Measurements from ENCODE around the gene CAPZB.
"Not testable (repeated sequence)": the region's sequence is repeated elsewhere in the genome, so short reads cannot be mapped to it uniquely, and the experiment has no call there.

Gene CAPZB

GRCh38 chr1:19485362-19486187 lies at the start of gene CAPZB:
Gene CAPZB, minus strand, starts transcription at chr1:19485539. Its CDS starts 101 bp downstream, at chr1:19485438.
- Mint-ChIP-seq H3K36me3 (peaks cover 7% of the 10 kb centered on the region), H3K27me3 (no peaks in the 10 kb centered on the region), H3K27ac (peak within 1 kb of the TSS; percentile 96), H3K4me1 (ENCODE audit: low read depth) (peaks cover 62% of the 10 kb centered on the region), H3K9me3 (ENCODE audit: low read depth) (no peaks in the 10 kb centered on the region), H3K4me3 (peak within 1 kb of the TSS; percentile 93)

GRCh38 chr1:19534281-19534680 lies 48.9 kb upstream of the CAPZB start:
- Mint-ChIP-seq H3K4me1 (ENCODE audit: low read depth) (peaks cover 6% of the 10 kb centered on the region), H3K9me3 (ENCODE audit: low read depth) (peaks cover 9% of the 10 kb centered on the region), H3K4me3 (no peak overlapping the region), H3K27me3 (no peaks in the 10 kb centered on the region), H3K36me3 (peaks cover 6% of the 10 kb centered on the region), H3K27ac (no peak overlapping the region)

GRCh38 chr1:19533626-19534025 lies 48.3 kb upstream of the CAPZB start:
- Mint-ChIP-seq H3K4me1 (ENCODE audit: low read depth) (peaks cover 6% of the 10 kb centered on the region), H3K36me3 (peaks cover 6% of the 10 kb centered on the region), H3K27me3 (no peaks in the 10 kb centered on the region), H3K9me3 (ENCODE audit: low read depth) (peaks cover 9% of the 10 kb centered on the region), H3K27ac (no peak overlapping the region), H3K4me3 (no peak overlapping the region)

GRCh38 chr1:19532519-19532918 lies 47.2 kb upstream of the CAPZB start:
- Mint-ChIP-seq H3K27ac (no peak overlapping the region), H3K4me1 (ENCODE audit: low read depth) (peaks cover 6% of the 10 kb centered on the region), H3K27me3 (no peaks in the 10 kb centered on the region), H3K36me3 (peaks cover 6% of the 10 kb centered on the region), H3K4me3 (no peak overlapping the region), H3K9me3 (ENCODE audit: low read depth) (peaks cover 8% of the 10 kb centered on the region)

- no peaks in the 10 kb centered on the region for H3K27me3 Mint-ChIP-seq
- no peak overlapping the region for H3K27ac Mint-ChIP-seq
- H3K36me3 Mint-ChIP-seq, result peaks cover 2% of the 10 kb centered on the region
- H3K9me3 Mint-ChIP-seq (ENCODE audit: low read depth), result no peaks in the 10 kb centered on the region
- H3K4me1 Mint-ChIP-seq (ENCODE audit: low read depth), result peaks cover 6% of the 10 kb centered on the region
- H3K4me3 Mint-ChIP-seq, result no peak overlapping the region
Measured at GRCh38 chr1:19529664-19530063, 44.3 kb upstream of the CAPZB start.

GRCh38 chr1:19528438-19528837 lies 43.1 kb upstream of the CAPZB start:
- H3K27ac Mint-ChIP-seq, result no peak overlapping the region
- no peaks in the 10 kb centered on the region for H3K27me3 Mint-ChIP-seq
- H3K9me3 Mint-ChIP-seq (ENCODE audit: low read depth), result no peaks in the 10 kb centered on the region
- H3K36me3 Mint-ChIP-seq, result peaks cover 2% of the 10 kb centered on the region
- peaks cover under 1% of the 10 kb centered on the region for H3K4me1 Mint-ChIP-seq (ENCODE audit: low read depth)
- H3K4me3 Mint-ChIP-seq, result no peak overlapping the region

- Mint-ChIP-seq H3K4me3 (no peak overlapping the region), H3K27ac (no peak overlapping the region), H3K9me3 (ENCODE audit: low read depth) (no peaks in the 10 kb centered on the region), H3K36me3 (no peaks in the 10 kb centered on the region), H3K4me1 (ENCODE audit: low read depth) (no peaks in the 10 kb centered on the region), H3K27me3 (no peaks in the 10 kb centered on the region)
Measured at GRCh38 chr1:19525607-19526545, 40.5 kb upstream of the CAPZB start.

GRCh38 chr1:19524791-19525190 lies 39.5 kb upstream of the CAPZB start:
- Mint-ChIP-seq H3K4me3 (no peak overlapping the region), H3K36me3 (no peaks in the 10 kb centered on the region), H3K27ac (no peak overlapping the region), H3K4me1 (ENCODE audit: low read depth) (peaks cover under 1% of the 10 kb centered on the region), H3K27me3 (no peaks in the 10 kb centered on the region), H3K9me3 (ENCODE audit: low read depth) (no peaks in the 10 kb centered on the region)

GRCh38 chr1:19522570-19522969 lies 37.2 kb upstream of the CAPZB start:
- not testable (repeated sequence) for H3K4me3 Mint-ChIP-seq; H3K36me3 Mint-ChIP-seq; H3K27ac Mint-ChIP-seq; H3K9me3 Mint-ChIP-seq (ENCODE audit: low read depth); H3K4me1 Mint-ChIP-seq (ENCODE audit: low read depth); H3K27me3 Mint-ChIP-seq

GRCh38 chr1:19521411-19521810 lies 36.1 kb upstream of the CAPZB start:
- Mint-ChIP-seq H3K36me3 (no peaks in the 10 kb centered on the region), H3K27ac (no peak overlapping the region), H3K9me3 (ENCODE audit: low read depth) (no peaks in the 10 kb centered on the region), H3K27me3 (no peaks in the 10 kb centered on the region), H3K4me3 (no peak overlapping the region), H3K4me1 (ENCODE audit: low read depth) (peaks cover 2% of the 10 kb centered on the region)

GRCh38 chr1:19517017-19517416 lies 31.7 kb upstream of the CAPZB start:
- Mint-ChIP-seq H3K4me3 (no peak overlapping the region), H3K9me3 (ENCODE audit: low read depth) (no peaks in the 10 kb centered on the region), H3K27ac (no peak overlapping the region), H3K4me1 (ENCODE audit: low read depth) (peaks cover 5% of the 10 kb centered on the region), H3K27me3 (no peaks in the 10 kb centered on the region), H3K36me3 (no peaks in the 10 kb centered on the region)

- Mint-ChIP-seq H3K27ac (no peak overlapping the region), H3K4me1 (ENCODE audit: low read depth) (peaks cover 5% of the 10 kb centered on the region), H3K27me3 (no peaks in the 10 kb centered on the region), H3K9me3 (ENCODE audit: low read depth) (no peaks in the 10 kb centered on the region), H3K4me3 (no peak overlapping the region), H3K36me3 (no peaks in the 10 kb centered on the region)
Measured at GRCh38 chr1:19515201-19515600, 29.9 kb upstream of the CAPZB start.

GRCh38 chr1:19514391-19514831 lies 29.1 kb upstream of the CAPZB start:
- no peaks in the 10 kb centered on the region for H3K9me3 Mint-ChIP-seq (ENCODE audit: low read depth)
- no peaks in the 10 kb centered on the region for H3K36me3 Mint-ChIP-seq
- no peak overlapping the region for H3K27ac Mint-ChIP-seq
- H3K27me3 Mint-ChIP-seq, result no peaks in the 10 kb centered on the region
- peaks cover 5% of the 10 kb centered on the region for H3K4me1 Mint-ChIP-seq (ENCODE audit: low read depth)
- H3K4me3 Mint-ChIP-seq, result no peak overlapping the region

GRCh38 chr1:19512545-19512944 lies 27.2 kb upstream of the CAPZB start:
- Mint-ChIP-seq H3K27ac (no peak overlapping the region), H3K9me3 (ENCODE audit: low read depth) (no peaks in the 10 kb centered on the region), H3K36me3 (no peaks in the 10 kb centered on the region), H3K4me3 (no peak overlapping the region), H3K4me1 (ENCODE audit: low read depth) (peaks cover 11% of the 10 kb centered on the region), H3K27me3 (no peaks in the 10 kb centered on the region)

GRCh38 chr1:19511116-19511515 lies 25.8 kb upstream of the CAPZB start:
- Mint-ChIP-seq H3K27me3 (no peaks in the 10 kb centered on the region), H3K4me3 (no peak overlapping the region), H3K27ac (no peak overlapping the region), H3K9me3 (ENCODE audit: low read depth) (no peaks in the 10 kb centered on the region), H3K4me1 (ENCODE audit: low read depth) (peaks cover 11% of the 10 kb centered on the region), H3K36me3 (no peaks in the 10 kb centered on the region)

Measured in activated naive CD8-positive, alpha-beta T cell (primary cell).